HEK293 (cell line): ENCODE data around the gene AMPH.
"Not testable (repeated sequence)": the region's sequence is repeated elsewhere in the genome, so short reads cannot be mapped to it uniquely, and the experiment has no call there.

ENCODE experiments used
- CTCF ChIA-PET: fragments of 350-600 bp; formaldehyde crosslinking; extraction: SDS; loops from one replicate; lab custom pipeline; 2021; ENCODE audit warnings: antibody characterized with exemption; lab: Yijun Ruan, JAX
- POLR2A ChIA-PET: fragments of 300-600 bp; formaldehyde crosslinking; extraction: SDS; loops from one replicate; lab custom pipeline; 2020; ENCODE audit warnings: antibody characterized with exemption, inconsistent platforms; lab: Yijun Ruan, JAX
- H3K27ac ChIP-seq: fragments of 200-500 bp; sonication (Bioruptor generic); 2 replicates; pipeline ENCODE4 v1.5.1; 2014; ENCODE audit warnings: low read depth, low read length, control low read depth, inconsistent platforms; ENCODE audit errors: extremely low read depth
- H3K36me3 ChIP-seq, 2 experiments: fragments of 200-500 bp in 1 of 2; sonication (Bioruptor generic) in 1 of 2; 1 replicate in 1 of 2; 2 replicates in 1 of 2; pipeline ENCODE4 v1.5.1; 2014 to 2017; ENCODE audit warnings: inconsistent platforms in 2 of 2, low read length in 2 of 2; ENCODE audit not compliant: control insufficient read depth in 2 of 2, insufficient read depth in 1 of 2
- H3K4me1 ChIP-seq: fragments of 200-500 bp; sonication (Bioruptor generic); 2 replicates; pipeline ENCODE4 v1.5.1; 2014; ENCODE audit warnings: mild to moderate bottlenecking, low read length, inconsistent platforms; ENCODE audit not compliant: control insufficient read depth, insufficient read depth
- H3K4me3 ChIP-seq: 2 replicates; pipeline ENCODE4 v1.5.1; 2011; ENCODE audit warnings: low read depth, mild to moderate bottlenecking, control low read depth, low read length, moderate library complexity
- H3K9me3 ChIP-seq: fragments of 200-500 bp; sonication (Bioruptor generic); 2 replicates; pipeline ENCODE4 v1.5.1; 2014; ENCODE audit warnings: low read depth, low read length, inconsistent platforms; ENCODE audit not compliant: control insufficient read depth, insufficient read depth
- BCL11B ChIP-seq: fragments of 450-650 bp; formaldehyde crosslinking; IDR thresholded peaks from 2 replicates; pipeline ENCODE4 v1.5.1; 2016; ENCODE audit warnings: low read depth, missing biosample characterization, missing genetic modification characterization
- KLF7 ChIP-seq: fragments of 450-650 bp; formaldehyde crosslinking; IDR thresholded peaks from 2 replicates; pipeline ENCODE4 v1.5.1; 2016; ENCODE audit warnings: missing biosample characterization, missing genetic modification characterization, borderline replicate concordance
- YY1 ChIP-seq: fragments of 450-650 bp; formaldehyde crosslinking; IDR thresholded peaks from 2 replicates; pipeline ENCODE4 v1.5.1; 2018; ENCODE audit warnings: missing biosample characterization, missing genetic modification characterization
- ZBTB20 ChIP-seq: fragments of 450-650 bp; formaldehyde crosslinking; IDR thresholded peaks from 2 replicates; pipeline ENCODE4 v1.5.1; 2016; ENCODE audit warnings: missing biosample characterization, missing genetic modification characterization
- ZBTB7A ChIP-seq: fragments of 450-650 bp; formaldehyde crosslinking; IDR thresholded peaks from 2 replicates; pipeline ENCODE4 v1.5.1; 2016; ENCODE audit warnings: low read depth, missing biosample characterization, missing genetic modification characterization
- ZNF19 ChIP-seq: fragments of 450-650 bp; formaldehyde crosslinking; IDR thresholded peaks from 2 replicates; pipeline ENCODE4; 2016; ENCODE audit warnings: missing biosample characterization, missing genetic modification characterization, low read depth
- ZNF426 ChIP-seq: fragments of 450-650 bp; formaldehyde crosslinking; IDR thresholded peaks from 2 replicates; pipeline ENCODE4 v1.5.1; 2017; ENCODE audit warnings: missing biosample characterization, missing genetic modification characterization, mild to moderate bottlenecking, inconsistent platforms, moderate library complexity
- ZNF521 ChIP-seq: fragments of 450-650 bp; formaldehyde crosslinking; IDR thresholded peaks from 2 replicates; pipeline ENCODE4 v1.5.1; 2017; ENCODE audit warnings: missing biosample characterization, mild to moderate bottlenecking, missing genetic modification characterization
- ZNF654 ChIP-seq: fragments of 450-650 bp; formaldehyde crosslinking; IDR thresholded peaks from 2 replicates; pipeline ENCODE4 v1.5.1; 2016; ENCODE audit warnings: low read depth, missing biosample characterization, missing genetic modification characterization
- ZNF768 ChIP-seq: fragments of 450-650 bp; formaldehyde crosslinking; IDR thresholded peaks from 2 replicates; pipeline ENCODE4 v1.5.1; 2018; ENCODE audit warnings: missing biosample characterization, mild to moderate bottlenecking, missing genetic modification characterization
- TF ChIP-seq, protein P1 (sequence below): fragments of 450-650 bp; formaldehyde crosslinking; IDR thresholded peaks from 2 replicates; pipeline ENCODE4 v1.5.1; 2016; ENCODE audit warnings: missing biosample characterization, missing genetic modification characterization

AMPH gene

GRCh38 chr7:38351601-38352000 lies 279.6 kb downstream of the AMPH start:
- ChIA-PET POLR2A (no interaction called here), CTCF (interaction anchor here (0.7 to 1.5 kb wide), 4 partner anchors 24 to 136 kb away, joined by 3 to 9 read pairs (median 4); no protein-coding TSS in a partner anchor)
- Histone ChIP-seq H3K4me3 (no peak overlapping the region), H3K4me1 (no peaks in the 10 kb centered on the region), H3K36me3 (no peaks in the 10 kb centered on the region), H3K9me3 (no peaks in the 10 kb centered on the region), H3K27ac (no peak overlapping the region)
- TF ChIP-seq ZNF768 (tag by site-specific recombination) (no peak), ZNF19 (tag by site-specific recombination) (no peak), ZNF426 (no peak), BCL11B (tag by site-specific recombination) (no peak), KLF7 (tag by site-specific recombination) (no peak), ZNF521 (tag by site-specific recombination) (no peak), ZBTB7A (no peak), YY1 (no peak), ZBTB20 (no peak)

- CTCF ChIA-PET = interaction anchor here (0.7 to 2.9 kb wide), 5 partner anchors 16 to 135 kb away, joined by 3 to 16 read pairs (median 5); no protein-coding TSS in a partner anchor
- POLR2A ChIA-PET, H3K9me3 ChIP-seq, H3K4me3 ChIP-seq, H3K4me1 ChIP-seq, H3K27ac ChIP-seq, H3K36me3 ChIP-seq: not testable (repeated sequence)
Measured at GRCh38 chr7:38350777-38351176, 280.4 kb downstream of the AMPH start.

GRCh38 chr7:38349869-38350583 lies 281.1 kb downstream of the AMPH start:
- H3K4me1 ChIP-seq, H3K27ac ChIP-seq, POLR2A ChIA-PET, H3K36me3 ChIP-seq, H3K4me3 ChIP-seq, H3K9me3 ChIP-seq: not testable (repeated sequence)
- CTCF ChIA-PET = interaction anchor here (0.6 to 2.9 kb wide), 9 partner anchors 15 to 1079 kb away, joined by 3 to 16 read pairs (median 3); no protein-coding TSS in a partner anchor

- H3K9me3 ChIP-seq, POLR2A ChIA-PET: not testable (repeated sequence)
Measured at GRCh38 chr7:38349126-38349795, 281.9 kb downstream of the AMPH start.

GRCh38 chr7:38345299-38346172 lies 285.6 kb downstream of the AMPH start:
- H3K4me3 ChIP-seq, POLR2A ChIA-PET, H3K9me3 ChIP-seq, H3K36me3 ChIP-seq, H3K4me1 ChIP-seq, H3K27ac ChIP-seq: not testable (repeated sequence)
- CTCF ChIA-PET = interaction anchor here (0.6 to 4.1 kb wide), 44 partner anchors 10 to 509 kb away, joined by 3 to 60 read pairs (median 5); partner anchors contain the start of gene SFRP4
- TF ChIP-seq, protein P1, sequence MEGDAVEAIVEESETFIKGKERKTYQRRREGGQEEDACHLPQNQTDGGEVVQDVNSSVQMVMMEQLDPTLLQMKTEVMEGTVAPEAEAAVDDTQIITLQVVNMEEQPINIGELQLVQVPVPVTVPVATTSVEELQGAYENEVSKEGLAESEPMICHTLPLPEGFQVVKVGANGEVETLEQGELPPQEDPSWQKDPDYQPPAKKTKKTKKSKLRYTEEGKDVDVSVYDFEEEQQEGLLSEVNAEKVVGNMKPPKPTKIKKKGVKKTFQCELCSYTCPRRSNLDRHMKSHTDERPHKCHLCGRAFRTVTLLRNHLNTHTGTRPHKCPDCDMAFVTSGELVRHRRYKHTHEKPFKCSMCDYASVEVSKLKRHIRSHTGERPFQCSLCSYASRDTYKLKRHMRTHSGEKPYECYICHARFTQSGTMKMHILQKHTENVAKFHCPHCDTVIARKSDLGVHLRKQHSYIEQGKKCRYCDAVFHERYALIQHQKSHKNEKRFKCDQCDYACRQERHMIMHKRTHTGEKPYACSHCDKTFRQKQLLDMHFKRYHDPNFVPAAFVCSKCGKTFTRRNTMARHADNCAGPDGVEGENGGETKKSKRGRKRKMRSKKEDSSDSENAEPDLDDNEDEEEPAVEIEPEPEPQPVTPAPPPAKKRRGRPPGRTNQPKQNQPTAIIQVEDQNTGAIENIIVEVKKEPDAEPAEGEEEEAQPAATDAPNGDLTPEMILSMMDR (tag by site-specific recombination) = 0 out of 2 replicates have a peak, but pooled peaks have one; percentile 28
- peak; percentile 41; the same call in 1 of the 2 replicates for TF ChIP-seq ZNF654 (tag by site-specific recombination)

More at GRCh38 chr7:38349126-38349795, 281.9 kb downstream of the AMPH start:
- CTCF ChIA-PET = interaction anchor here (0.7 to 2.9 kb wide), 7 partner anchors 14 to 133 kb away, joined by 3 to 16 read pairs (median 4); no protein-coding TSS in a partner anchor
- not testable (repeated sequence) for H3K4me1 ChIP-seq, H3K27ac ChIP-seq, H3K4me3 ChIP-seq, H3K36me3 ChIP-seq

GRCh38 chr7:38344741-38345140 lies 286.4 kb downstream of the AMPH start:
- H3K27ac ChIP-seq, H3K36me3 ChIP-seq, H3K9me3 ChIP-seq, POLR2A ChIA-PET, H3K4me3 ChIP-seq, H3K4me1 ChIP-seq: not testable (repeated sequence)
- CTCF ChIA-PET = interaction anchor here (0.6 to 4.1 kb wide), 27 partner anchors 9 to 448 kb away, joined by 3 to 60 read pairs (median 5); partner anchors contain the start of gene SFRP4

DNA sequence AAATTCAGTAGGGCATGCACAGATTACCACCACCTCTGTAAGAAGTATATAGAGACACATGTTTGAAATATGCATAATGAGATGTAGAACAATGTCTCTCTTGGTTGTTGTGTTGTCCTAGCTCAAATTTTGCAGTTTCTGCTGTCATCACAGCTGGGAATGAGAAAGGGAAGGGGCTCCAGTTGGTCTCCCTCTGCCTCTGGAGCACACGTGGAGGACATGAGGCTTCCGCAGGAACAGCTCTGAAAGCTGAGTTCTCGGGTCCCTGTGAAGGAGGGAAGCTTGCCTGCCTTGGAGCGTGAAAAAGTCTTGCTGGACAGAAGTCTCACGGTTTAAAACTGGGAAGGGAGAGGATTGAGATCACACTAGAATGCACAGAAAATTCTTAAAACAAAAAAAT lies 289.0 kb downstream of the AMPH start:
- H3K27ac ChIP-seq, H3K36me3 ChIP-seq, H3K4me1 ChIP-seq, H3K4me3 ChIP-seq, POLR2A ChIA-PET, H3K9me3 ChIP-seq: not testable (repeated sequence)
- CTCF ChIA-PET = interaction anchor here (0.6 to 4.1 kb wide), 4 partner anchors 12 to 348 kb away, joined by 6 to 38 read pairs (median 20); no protein-coding TSS in a partner anchor
